Lung (tissue), 12 donors: ENCODE measurements around the gene SNAP91. TPM values are rescaled to one million over a fixed set of nuclear protein-coding genes. Genes with fewer than 3 reads are reported as not detected.
A peak's percentile ranks its signal among the peaks of the same experiment; 100 is the strongest.
"Not testable (repeated sequence)": the region's sequence is repeated elsewhere in the genome, so short reads cannot be mapped to it uniquely, and the experiment has no call there.

ENCODE experiments used
- ATAC-seq: fragments of 200-7000 bp; cut with Tn5 transposase; one replicate; pipeline ENCODE4 v1.9.1; 2020; ENCODE audit warnings: moderate number of reproducible peaks; ENCODE audit not compliant: insufficient read depth, low FRiP score
- DNase-seq, 3 donors: peaks; one replicate each; pipeline ENCODE4 v3.0.0-alpha.2; 2013 to 2017
- H3K27ac ChIP-seq, 2 donors: one replicate each; pipeline ENCODE4 v1.5.1; 2013; ENCODE audit warnings: mild to moderate bottlenecking in 2 of 2, moderate library complexity in 2 of 2, control low read depth in 1 of 2, inconsistent platforms in 1 of 2, low read depth in 1 of 2, low read length in 1 of 2
- H3K27me3 ChIP-seq, 3 donors: one replicate each; pipeline ENCODE4 v1.5.1; 2013; ENCODE audit warnings: low read length in 2 of 3; ENCODE audit not compliant: control insufficient read depth in 3 of 3, insufficient read depth in 3 of 3
- H3K36me3 ChIP-seq, 4 donors: one replicate each; pipeline ENCODE4 v1.5.1; 2013; ENCODE audit warnings: low read length in 4 of 4, mild to moderate bottlenecking in 1 of 4, moderate library complexity in 1 of 4; ENCODE audit not compliant: control insufficient read depth in 4 of 4, insufficient read depth in 4 of 4
- H3K4me1 ChIP-seq, 5 donors: one replicate each; pipeline ENCODE4 v1.5.1; 2013; ENCODE audit warnings: low read length in 5 of 5, mild to moderate bottlenecking in 2 of 5, moderate library complexity in 1 of 5; ENCODE audit not compliant: control insufficient read depth in 5 of 5, insufficient read depth in 5 of 5
- H3K4me3 ChIP-seq: one replicate; pipeline ENCODE4 v1.5.1; 2013; ENCODE audit warnings: mild to moderate bottlenecking, control low read depth, moderate library complexity
- H3K9ac ChIP-seq, 2 donors: one replicate each; pipeline ENCODE4 v1.5.1; 2013; ENCODE audit warnings: low read length in 2 of 2, control low read depth in 1 of 2; ENCODE audit not compliant: insufficient read depth in 1 of 2
- H3K9me3 ChIP-seq, 4 donors: one replicate each; pipeline ENCODE4 v1.5.1; 2013; ENCODE audit warnings: low read length in 3 of 4, mild to moderate bottlenecking in 1 of 4, moderate library complexity in 1 of 4; ENCODE audit not compliant: control insufficient read depth in 4 of 4, insufficient read depth in 3 of 4
- WGBS, 2 donors: extraction: QIAGEN DNeasy Blood & Tissue Kit; methylation state at CpG; one replicate each; pipeline ENCODE4 v1.1.7; 2013; 5-methylcytosine and 5-hydroxymethylcytosine counted together
- polyA plus RNA-seq, 2 donors: library from polyadenylated mRNA; stranded (reverse); fragments of 200-250 nt; gene quantifications; one replicate each; pipeline ENCODE4 v1.2.1, GENCODE V29; 2013
- total RNA-seq, 2 donors: library from RNA; depleted of rRNA in 1 of 2; stranded (reverse); fragments of >200 nt in 1 of 2; gene quantifications; one replicate each; pipeline ENCODE4 v1.2.1, GENCODE V29; 2014 to 2021
- TF ChIP-seq, protein P1 (sequence below): IDR thresholded peaks from 2 replicates; pipeline ENCODE4 v1.5.1; 2012; ENCODE audit warnings: mild to moderate bottlenecking; ENCODE audit errors: control extremely low read depth, extremely low read depth
- donor health status: control.
- donor health status: control.
- donor health status: Bipolar disorder and iron deficiency.
- donor health status: healthy.
- donor health status: DM: yes; HTN: yes; CAD: no.

SNAP91 gene
- total and polyA plus RNA-seq, 4 donors, result 0.02 to 2.9 TPM; not detected in 2

DNA sequence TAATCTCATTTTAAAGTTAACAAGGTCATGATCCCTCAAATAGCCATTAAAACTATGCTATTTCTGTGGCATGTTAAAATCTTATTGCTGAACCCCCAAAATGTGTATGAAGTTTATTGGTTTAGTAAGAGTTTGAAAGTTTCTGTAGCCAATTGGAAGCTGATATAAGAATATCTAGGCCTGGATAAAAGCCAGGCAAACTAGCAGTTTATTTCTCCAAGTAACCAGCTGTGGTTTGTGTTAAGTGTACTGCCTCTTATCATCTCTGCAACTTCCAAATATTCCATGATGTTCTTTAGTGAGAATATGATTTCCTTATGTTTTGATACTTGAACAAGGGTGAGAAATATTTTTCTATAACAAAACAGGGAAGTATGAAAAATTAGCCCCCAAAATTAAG is 119.8 kb downstream of the SNAP91 start:
- no peaks in the 10 kb centered on the region for H3K9me3 ChIP-seq
- H3K9ac ChIP-seq, result no peak overlapping the region
- DNase-seq (peak in 2 of 3 donors; percentile 71 to 84), ATAC-seq (no peak)
- H3K27me3 ChIP-seq, result no peaks in the 10 kb centered on the region
- H3K4me3 ChIP-seq, result no peak overlapping the region
- H3K4me1 ChIP-seq, result peaks cover 0 to 14% (median 4%) of the 10 kb centered on the region in 5 donors
- TF ChIP-seq, protein P1, sequence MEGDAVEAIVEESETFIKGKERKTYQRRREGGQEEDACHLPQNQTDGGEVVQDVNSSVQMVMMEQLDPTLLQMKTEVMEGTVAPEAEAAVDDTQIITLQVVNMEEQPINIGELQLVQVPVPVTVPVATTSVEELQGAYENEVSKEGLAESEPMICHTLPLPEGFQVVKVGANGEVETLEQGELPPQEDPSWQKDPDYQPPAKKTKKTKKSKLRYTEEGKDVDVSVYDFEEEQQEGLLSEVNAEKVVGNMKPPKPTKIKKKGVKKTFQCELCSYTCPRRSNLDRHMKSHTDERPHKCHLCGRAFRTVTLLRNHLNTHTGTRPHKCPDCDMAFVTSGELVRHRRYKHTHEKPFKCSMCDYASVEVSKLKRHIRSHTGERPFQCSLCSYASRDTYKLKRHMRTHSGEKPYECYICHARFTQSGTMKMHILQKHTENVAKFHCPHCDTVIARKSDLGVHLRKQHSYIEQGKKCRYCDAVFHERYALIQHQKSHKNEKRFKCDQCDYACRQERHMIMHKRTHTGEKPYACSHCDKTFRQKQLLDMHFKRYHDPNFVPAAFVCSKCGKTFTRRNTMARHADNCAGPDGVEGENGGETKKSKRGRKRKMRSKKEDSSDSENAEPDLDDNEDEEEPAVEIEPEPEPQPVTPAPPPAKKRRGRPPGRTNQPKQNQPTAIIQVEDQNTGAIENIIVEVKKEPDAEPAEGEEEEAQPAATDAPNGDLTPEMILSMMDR, result no peak
- H3K36me3 ChIP-seq, result no peaks in the 10 kb centered on the region
- H3K27ac ChIP-seq, result no peak overlapping the region

DNA sequence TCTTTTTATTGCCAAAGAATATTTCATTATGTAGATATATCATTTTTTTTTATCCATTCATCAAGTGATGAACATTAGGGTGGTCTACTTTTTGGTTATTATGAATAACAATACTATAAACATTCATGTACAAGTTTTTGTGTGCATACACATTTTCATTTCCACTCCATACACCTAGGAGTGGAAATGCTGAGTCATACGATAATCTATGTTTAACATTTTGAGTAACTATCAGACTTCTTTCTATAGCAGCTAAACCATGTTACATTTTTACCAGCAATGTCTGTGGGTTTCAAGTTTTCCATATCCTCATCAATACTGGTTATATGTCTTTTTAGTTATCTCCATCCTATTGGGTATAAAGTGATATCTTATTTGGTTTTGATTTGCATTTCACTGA is 130.8 kb downstream of the SNAP91 start:
- ATAC-seq (no peak), DNase-seq (no peak)
- Histone ChIP-seq H3K4me1 (no peaks in the 10 kb centered on the region), H3K27ac (no peak overlapping the region), H3K9ac (no peak overlapping the region), H3K4me3 (no peak overlapping the region), H3K9me3 (no peaks in the 10 kb centered on the region), H3K36me3 (no peaks in the 10 kb centered on the region), H3K27me3 (no peaks in the 10 kb centered on the region)
- WGBS, 2 donors, result 88 to 100% methylated on average over 1 of the region's 1 CpG
- TF ChIP-seq, protein P1, result no peak

DNA sequence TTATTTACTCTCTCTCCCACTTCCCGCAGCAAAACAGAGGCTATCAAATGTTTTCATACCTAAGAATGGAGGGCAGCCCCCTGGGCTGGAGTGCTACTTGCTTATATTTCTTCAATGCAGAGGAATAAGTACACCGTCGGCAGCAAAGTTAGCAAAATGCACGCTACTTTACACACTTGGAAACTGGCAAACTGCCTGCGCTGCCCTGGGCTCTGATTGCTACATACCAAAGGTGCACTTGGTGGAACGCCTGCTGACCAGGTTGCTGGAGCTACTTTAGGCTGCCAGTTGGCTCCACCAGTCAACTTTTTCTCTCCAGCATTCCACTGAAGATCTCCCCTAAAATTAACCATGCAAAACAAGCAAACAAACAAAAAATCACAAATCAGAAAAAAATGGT is 134.1 kb downstream of the SNAP91 start:
- Histone ChIP-seq H3K9ac (no peak overlapping the region), H3K36me3 (no peaks in the 10 kb centered on the region), H3K4me3 (no peak overlapping the region), H3K9me3 (peaks cover 0 to 2% (median 0%) of the 10 kb centered on the region in 4 donors), H3K4me1 (no peaks in the 10 kb centered on the region), H3K27ac (no peak overlapping the region), H3K27me3 (no peaks in the 10 kb centered on the region)
- DNase-seq, result no peak
- 59 to 81% methylated on average over 6 of the region's 6 CpGs for WGBS, 2 donors
- no peak for ATAC-seq
- TF ChIP-seq, protein P1, result no peak

DNA sequence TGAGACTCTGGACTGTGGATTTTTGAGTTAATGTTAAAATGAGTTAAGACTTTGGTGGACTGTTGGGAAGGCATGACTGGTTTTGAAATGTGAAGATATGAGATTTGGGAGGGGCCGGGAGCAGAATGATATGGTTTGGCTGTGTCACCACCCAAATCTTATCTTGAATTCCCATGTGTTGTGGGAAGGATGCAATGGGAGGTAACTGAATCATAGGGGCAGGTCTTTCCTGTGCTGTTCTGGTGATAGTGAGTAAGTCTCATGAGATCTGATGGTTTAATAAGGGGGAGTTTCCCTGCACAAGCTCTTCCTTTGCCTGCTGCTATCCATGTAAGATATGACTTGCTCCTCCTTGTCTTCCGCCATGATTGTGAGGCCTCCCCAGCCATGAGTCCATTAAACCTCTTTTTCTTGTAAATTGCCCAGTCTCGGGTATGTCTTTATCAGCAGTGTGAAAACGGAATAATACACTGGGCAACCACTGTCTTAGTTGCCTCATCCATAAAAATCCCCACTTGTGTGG is 137.2 kb downstream of the SNAP91 start:
- 90 to 91% methylated on average over 4 of the region's 4 CpGs for WGBS, 2 donors
- not testable (repeated sequence) for ATAC-seq, H3K27ac ChIP-seq, H3K9ac ChIP-seq, H3K36me3 ChIP-seq, H3K4me1 ChIP-seq, DNase-seq, H3K9me3 ChIP-seq, H3K27me3 ChIP-seq, H3K4me3 ChIP-seq
